HL-60/S4 treated with phorbol 12-myristate 13-acetate at 8.2 ng/mL for 4 days and 3 days (cell line): Measurements from ENCODE around the gene RAB30.
"Not testable (repeated sequence)": the region's sequence is repeated elsewhere in the genome, so short reads cannot be mapped to it uniquely, and the experiment has no call there.

Experiments
- in situ Hi-C: fragments of 300-500 bp; cut with MboI; formaldehyde crosslinking; loops from 2 replicates; pipeline ENCODE4 v1.15.0; 2022; ENCODE audit warnings: low sequenced_read_pairs

RAB30 gene

DNA sequence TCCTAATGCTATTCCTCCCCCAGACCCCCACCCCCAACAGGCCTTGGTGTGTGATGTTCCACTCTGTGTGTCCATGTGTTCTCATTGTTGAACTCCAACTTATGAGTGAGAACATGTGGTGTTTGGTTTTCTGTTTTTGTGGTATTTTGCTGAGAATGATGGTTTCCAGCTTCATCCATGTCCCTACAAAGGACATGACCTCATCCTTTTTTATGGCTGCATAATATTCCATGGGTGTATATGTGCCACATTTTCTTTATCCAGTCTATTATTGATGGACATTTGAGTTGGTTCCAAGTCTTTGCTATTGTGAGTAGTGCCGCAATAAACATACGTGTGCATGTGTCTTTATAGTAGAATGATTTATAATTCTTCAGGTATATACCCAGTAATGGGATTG lies 121.2 kb downstream of the RAB30 start:
- in situ Hi-C loops: not testable (repeated sequence)

DNA sequence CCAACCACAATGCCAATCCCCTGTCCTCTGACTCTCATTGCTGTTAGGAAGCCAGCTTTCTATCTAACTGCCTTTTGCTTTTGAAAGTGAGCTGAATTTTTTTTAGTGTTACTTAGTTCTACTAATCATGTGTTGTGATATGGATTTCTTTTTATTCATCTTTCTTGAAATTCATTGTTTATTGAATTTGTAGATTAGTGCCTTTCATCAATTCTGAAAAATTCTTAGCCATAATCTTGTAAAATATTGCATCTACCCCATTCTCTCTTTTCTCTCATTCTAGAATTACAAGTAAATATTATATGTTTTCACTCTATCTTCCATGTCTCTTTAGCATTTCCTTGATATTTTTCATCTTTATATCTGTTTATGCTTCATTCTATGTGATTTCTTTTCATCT lies 122.3 kb downstream of the RAB30 start:
- in situ Hi-C loops: no loop called here

DNA sequence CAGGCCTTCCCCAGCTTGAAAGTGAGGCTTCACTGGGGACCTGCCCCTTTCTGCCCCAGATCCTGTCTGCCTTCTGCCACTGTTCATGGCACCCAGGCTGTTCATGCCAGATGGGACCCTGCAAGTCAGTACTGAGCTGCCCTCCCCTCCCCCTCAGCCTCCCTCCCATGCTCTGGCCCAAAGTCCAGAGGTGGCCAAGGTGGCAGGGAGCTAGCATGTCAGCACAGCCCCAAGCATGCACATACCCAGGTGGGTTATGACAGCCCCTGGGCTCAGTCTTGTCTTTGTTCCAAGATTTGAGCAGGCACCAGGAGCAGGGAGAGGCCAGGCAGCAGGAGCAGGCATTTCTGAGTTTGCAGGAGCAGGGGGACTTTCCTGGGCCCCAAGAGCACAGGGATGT lies 126.0 kb downstream of the RAB30 start:
- in situ Hi-C loops: no loop called here

- in situ Hi-C loops: not testable (repeated sequence)
These were observed 126.7 kb downstream of the RAB30 start for GRCh38 chr11:82945041-82945440.

GRCh38 chr11:82944198-82944597 lies 127.5 kb downstream of the RAB30 start:
- in situ Hi-C loops: no loop called here

DNA sequence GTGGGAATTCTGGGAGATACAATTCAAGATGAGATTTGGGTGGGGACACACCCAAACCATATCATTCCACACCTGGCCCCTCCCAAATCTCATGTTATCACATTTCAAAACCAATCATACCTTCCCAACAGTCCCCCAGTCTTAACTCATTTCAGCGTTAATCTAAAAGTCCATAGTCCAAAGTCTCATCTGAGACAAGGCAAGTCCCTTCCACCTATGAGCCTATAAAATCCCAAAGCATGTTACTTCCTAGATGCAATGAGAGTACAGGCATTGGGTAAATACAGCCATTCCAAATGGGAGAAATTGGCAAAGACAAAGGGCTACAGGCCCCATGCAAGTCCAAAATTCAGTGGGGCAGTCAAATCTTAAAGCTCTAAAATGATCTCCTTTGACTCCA lies 128.3 kb downstream of the RAB30 start:
- in situ Hi-C loops: not testable (repeated sequence)

GRCh38 chr11:82942376-82942775 lies 129.3 kb downstream of the RAB30 start:
- in situ Hi-C loops: no loop called here

DNA sequence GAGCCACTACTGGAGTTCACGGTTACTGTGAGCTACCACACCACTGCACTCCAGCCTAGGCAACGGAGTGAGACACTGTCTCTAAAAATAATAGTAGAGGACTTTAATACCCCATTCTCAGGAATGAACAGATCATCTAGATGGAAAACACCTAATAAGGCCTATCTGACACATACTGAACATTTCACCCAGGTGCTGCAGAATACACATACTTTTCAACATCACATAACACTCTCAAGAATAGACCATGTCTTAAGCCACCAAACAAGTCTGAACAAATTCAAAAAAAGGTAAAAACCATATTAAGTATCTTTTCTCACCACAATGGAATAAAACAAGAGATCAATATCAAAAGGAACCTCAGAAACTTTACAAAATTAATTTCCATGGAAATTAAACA lies 132.2 kb downstream of the RAB30 start:
- in situ Hi-C loops: no loop called here

GRCh38 chr11:82937554-82937953 lies 134.1 kb downstream of the RAB30 start:
- in situ Hi-C loops: no loop called here

DNA sequence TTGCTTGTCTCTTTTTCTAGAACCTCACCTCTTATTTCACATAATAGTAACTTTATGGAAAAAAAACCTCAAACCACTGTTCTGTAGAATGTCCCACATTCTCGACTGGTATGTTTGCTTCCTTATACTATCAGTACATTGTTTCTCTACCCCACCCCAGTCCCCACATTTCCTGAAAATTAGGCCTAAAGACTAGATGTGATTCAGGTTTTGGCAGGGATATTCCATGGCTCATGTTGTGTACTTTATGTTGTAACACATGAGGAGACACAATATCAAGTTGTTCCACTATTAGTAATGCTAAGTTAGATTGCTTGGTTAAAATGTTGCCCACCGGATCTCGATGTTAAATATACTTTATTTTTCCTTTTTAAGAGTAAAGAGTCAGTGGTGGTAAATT lies 135.4 kb downstream of the RAB30 start:
- in situ Hi-C loops: no loop called here

GRCh38 chr11:82932564-82932963 lies 139.1 kb downstream of the RAB30 start:
- in situ Hi-C loops: no loop called here

DNA sequence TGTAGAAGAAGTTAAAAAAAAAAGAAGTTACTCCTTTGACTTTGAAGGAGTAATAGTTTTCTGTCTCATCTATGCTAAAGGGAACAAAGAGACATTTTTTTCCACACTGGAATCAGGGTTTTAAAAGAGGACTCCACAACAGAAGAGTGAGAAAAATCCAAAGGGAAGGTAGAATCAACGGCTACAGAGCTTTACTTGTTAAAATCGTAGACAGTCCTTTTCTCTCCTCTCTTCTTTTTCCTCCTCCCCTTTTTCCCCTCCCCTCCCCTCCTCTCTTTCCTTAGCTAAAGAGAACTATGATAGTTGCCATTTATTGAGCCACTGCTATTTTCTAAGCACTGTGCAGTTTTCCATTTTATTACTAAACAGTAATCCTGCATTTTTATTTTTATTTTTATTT lies 141.0 kb downstream of the RAB30 start:
- in situ Hi-C loops: no loop called here

DNA sequence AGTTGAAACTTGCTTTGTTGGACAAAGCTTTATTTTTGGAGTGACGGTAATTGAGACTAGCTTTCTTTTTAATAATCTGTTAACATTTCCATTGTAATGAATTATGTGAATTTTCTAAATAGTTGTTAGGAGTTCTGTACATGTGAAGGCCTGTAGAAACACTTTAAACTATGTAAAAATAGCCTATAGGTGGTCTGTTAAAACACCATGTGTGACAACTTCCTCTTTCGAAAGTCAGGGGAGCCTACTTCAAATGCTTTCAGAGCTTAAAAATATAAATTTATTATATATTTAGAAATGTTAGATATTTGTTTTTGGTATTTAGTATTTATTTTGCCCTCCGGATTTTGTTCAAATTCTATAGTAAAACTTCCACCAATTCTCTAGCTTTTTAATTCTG lies 141.5 kb downstream of the RAB30 start:
- in situ Hi-C loops: no loop called here

DNA sequence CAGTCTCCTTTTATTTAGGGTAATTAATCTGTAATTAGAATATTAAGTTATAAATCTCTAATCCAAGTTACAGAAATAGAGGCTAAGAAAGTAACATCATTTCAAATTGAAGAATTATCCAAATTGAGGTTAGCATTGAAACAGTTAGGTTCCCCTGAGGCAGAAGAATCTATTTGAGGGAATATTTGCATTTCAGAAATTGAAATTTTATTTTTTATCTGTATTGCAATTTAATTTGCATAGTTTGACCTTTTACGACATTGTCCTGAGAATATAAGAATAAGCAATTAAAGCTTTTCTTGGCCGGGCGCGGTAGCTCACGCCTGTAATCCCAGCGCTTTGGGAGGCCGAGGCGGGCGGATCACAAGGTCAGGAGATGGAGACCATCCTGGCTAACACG lies 142.6 kb downstream of the RAB30 start:
- in situ Hi-C loops: no loop called here

- in situ Hi-C loops: no loop called here
These were observed 144.3 kb downstream of the RAB30 start for GRCh38 chr11:82927264-82927880.

DNA sequence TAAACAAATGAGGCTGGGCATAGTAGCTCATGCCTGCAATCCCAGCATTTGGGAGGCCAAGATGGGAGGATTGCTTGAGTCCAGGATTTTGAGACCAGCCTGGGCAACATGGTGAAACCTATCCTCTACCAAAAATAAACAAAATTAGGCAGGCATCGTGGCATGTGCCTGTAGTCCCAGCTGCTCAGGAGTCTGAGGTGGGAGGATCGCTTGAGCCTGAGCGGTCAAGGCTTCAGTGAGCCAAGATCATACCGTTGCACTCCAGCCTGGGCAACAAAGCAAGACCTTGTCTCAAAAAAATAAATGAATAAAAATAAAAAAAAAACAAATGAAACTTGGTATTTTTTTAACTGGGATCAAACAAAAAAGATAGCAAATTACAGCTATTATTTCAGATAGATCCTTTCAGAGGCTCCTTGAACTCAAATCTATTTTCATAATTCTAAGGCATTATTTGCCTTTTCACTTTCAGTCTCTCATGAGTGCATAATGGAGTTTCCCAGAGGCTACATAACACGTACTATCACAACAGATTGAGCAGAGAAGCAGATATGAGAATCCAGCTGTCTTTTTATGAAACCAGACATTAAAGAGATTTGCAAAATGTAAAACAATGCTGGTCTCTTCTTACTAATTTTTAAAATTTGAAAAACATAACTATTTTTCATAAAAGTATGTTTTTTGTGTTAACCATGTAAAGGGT lies 147.0 kb downstream of the RAB30 start:
- in situ Hi-C loops: no loop called here
